Measurements from ENCODE around the gene SLC6A19.

Gene SLC6A19

GRCh38 chr5:1167361-1167727, 34.1 kb upstream of the SLC6A19 start:
- DNase-seq = no peak

- DNase-seq = peak; percentile 50
Observed at GRCh38 chr5:1167728-1168709, 33.4 kb upstream of the SLC6A19 start.

GRCh38 chr5:1168796-1169195, 32.6 kb upstream of the SLC6A19 start:
- no peak for DNase-seq

GRCh38 chr5:1169211-1170115, 31.9 kb upstream of the SLC6A19 start:
- DNase-seq = no peak

GRCh38 chr5:1171340-1171941, 30.0 kb upstream of the SLC6A19 start:
- DNase-seq = no peak

- no peak for DNase-seq
Observed at GRCh38 chr5:1172007-1172581, 29.3 kb upstream of the SLC6A19 start.

- no peak for DNase-seq
Observed at GRCh38 chr5:1172670-1173404, 28.6 kb upstream of the SLC6A19 start.

GRCh38 chr5:1173485-1174070, 27.8 kb upstream of the SLC6A19 start:
- no peak for DNase-seq

- no peak for DNase-seq
Observed at GRCh38 chr5:1174122-1174936, 27.1 kb upstream of the SLC6A19 start.

GRCh38 chr5:1175015-1175414, 26.4 kb upstream of the SLC6A19 start:
- no peak for DNase-seq

GRCh38 chr5:1175801-1176472, 25.5 kb upstream of the SLC6A19 start:
- DNase-seq = no peak

- DNase-seq = no peak
Observed at GRCh38 chr5:1176473-1177391, 24.7 kb upstream of the SLC6A19 start.

GRCh38 chr5:1177826-1178528, 23.4 kb upstream of the SLC6A19 start:
- DNase-seq = no peak

- no peak for DNase-seq
Observed at GRCh38 chr5:1178529-1179382, 22.6 kb upstream of the SLC6A19 start.

- no peak for DNase-seq
Observed at GRCh38 chr5:1179383-1179715, 22.0 kb upstream of the SLC6A19 start.

GRCh38 chr5:1180096-1180495, 21.3 kb upstream of the SLC6A19 start:
- DNase-seq = no peak

GRCh38 chr5:1180841-1181271, 20.5 kb upstream of the SLC6A19 start:
- no peak for DNase-seq

All from NCI-H2029 treated with DMSO at 0.1 percent for 48 hours (cell line).